ENCODE data around the gene CYP24A1.

The CYP24A1 gene

DNA sequence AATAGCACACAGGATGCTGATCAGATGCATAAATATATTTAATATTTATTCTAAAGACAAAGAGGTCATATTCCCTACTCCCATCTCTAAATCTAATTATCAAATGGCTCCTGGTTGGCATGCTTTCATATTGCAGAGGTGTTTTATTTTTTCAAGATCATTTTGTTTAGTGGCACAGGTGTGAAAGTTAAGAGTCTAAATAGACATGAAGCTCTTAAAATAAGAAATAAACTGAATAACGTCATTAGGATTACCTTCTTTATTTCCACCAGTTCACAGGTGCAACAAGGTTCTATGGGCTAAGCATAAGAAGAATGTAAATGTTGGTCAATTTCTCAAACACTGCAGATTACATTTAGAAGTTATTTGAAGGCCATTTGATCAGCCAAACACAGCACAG is 7.1 kb upstream of the CYP24A1 start:
- Histone ChIP-seq H3K27me3 (peaks cover 63% of the 10 kb centered on the region), H3K9me3 (no peaks in the 10 kb centered on the region), H3K4me3 (ENCODE audit: low read depth, low read length) (no peak overlapping the region), H3K36me3 (no peaks in the 10 kb centered on the region), H3K4me1 (no peaks in the 10 kb centered on the region)
- TF ChIP-seq, protein P1, sequence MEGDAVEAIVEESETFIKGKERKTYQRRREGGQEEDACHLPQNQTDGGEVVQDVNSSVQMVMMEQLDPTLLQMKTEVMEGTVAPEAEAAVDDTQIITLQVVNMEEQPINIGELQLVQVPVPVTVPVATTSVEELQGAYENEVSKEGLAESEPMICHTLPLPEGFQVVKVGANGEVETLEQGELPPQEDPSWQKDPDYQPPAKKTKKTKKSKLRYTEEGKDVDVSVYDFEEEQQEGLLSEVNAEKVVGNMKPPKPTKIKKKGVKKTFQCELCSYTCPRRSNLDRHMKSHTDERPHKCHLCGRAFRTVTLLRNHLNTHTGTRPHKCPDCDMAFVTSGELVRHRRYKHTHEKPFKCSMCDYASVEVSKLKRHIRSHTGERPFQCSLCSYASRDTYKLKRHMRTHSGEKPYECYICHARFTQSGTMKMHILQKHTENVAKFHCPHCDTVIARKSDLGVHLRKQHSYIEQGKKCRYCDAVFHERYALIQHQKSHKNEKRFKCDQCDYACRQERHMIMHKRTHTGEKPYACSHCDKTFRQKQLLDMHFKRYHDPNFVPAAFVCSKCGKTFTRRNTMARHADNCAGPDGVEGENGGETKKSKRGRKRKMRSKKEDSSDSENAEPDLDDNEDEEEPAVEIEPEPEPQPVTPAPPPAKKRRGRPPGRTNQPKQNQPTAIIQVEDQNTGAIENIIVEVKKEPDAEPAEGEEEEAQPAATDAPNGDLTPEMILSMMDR (IDR thresholded peaks at IDR 0.05; ENCODE audit: low read depth, low read length) = no peak
- no peak for DNase-seq

DNA sequence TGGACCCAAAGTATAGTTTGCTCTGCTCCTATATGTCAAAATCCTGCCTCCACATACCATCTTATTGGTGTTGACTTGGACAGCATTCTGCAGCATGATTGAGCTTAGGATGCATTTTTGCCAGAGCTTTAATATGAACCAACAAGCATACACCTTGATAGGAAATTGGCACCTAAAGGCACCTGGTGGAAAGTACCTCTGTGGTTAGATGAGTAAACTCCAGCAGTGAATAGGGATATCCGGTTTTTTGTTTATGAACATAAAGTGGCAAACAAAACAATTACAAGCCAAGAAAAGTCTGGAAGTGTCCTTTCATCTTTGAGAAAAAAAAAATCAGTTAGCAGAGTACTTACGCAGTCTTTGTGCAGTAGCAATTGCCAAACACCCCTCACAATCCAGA is 6.2 kb upstream of the CYP24A1 start:
- DNase-seq = no peak
- Histone ChIP-seq H3K4me3 (ENCODE audit: low read depth, low read length) (no peak overlapping the region), H3K27me3 (peaks cover 64% of the 10 kb centered on the region), H3K36me3 (no peaks in the 10 kb centered on the region), H3K4me1 (no peaks in the 10 kb centered on the region), H3K9me3 (no peaks in the 10 kb centered on the region)
- TF ChIP-seq, protein P1 (IDR thresholded peaks at IDR 0.05; ENCODE audit: low read depth, low read length) = no peak

DNA sequence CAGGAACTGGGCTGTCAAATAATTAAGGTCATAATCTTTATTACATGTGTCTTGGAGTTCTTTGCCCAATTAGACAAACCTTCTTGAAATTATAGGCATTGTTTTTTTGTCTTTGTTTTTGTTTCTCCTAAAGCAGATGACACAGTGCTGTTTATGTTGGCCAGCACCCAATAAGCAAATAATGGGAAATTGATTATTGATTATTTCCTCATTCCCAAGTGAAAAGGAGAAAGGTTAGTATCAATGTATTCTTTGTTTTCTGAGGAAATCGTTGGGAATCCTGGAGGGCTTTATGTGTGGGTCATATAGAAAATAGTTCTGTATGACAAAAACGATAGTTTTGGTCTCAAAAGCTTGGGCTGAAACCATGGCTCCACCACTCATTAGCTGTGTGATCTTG is 4.5 kb upstream of the CYP24A1 start:
- TF ChIP-seq, protein P1 (IDR thresholded peaks at IDR 0.05; ENCODE audit: low read depth, low read length) = no peak
- no peak for DNase-seq
- Histone ChIP-seq H3K9me3 (no peaks in the 10 kb centered on the region), H3K27me3 (peaks cover 64% of the 10 kb centered on the region), H3K4me1 (no peaks in the 10 kb centered on the region), H3K36me3 (no peaks in the 10 kb centered on the region), H3K4me3 (ENCODE audit: low read depth, low read length) (no peak overlapping the region)

DNA sequence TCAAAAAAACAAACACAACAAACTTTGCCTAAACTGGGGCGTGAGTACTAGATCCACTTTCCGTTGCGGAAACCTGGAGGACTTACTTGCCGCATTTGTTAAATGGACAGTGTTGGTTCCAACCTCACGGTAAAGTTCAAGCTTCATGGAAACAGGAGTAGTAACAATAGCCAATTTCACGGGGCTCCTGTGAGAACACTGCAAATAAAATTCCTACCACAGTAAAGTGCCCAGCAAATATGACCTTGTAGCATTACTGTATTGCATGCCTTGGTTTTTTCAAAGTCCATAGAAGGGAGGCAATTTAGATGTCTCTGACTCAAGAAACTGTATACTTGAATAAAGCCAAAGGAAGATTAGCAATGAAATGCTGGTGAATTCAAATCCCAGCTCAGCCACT is 3.6 kb upstream of the CYP24A1 start:
- no peaks in the 10 kb centered on the region for H3K9me3 ChIP-seq
- no peak for DNase-seq
- TF ChIP-seq, protein P1 (IDR thresholded peaks at IDR 0.05; ENCODE audit: low read depth, low read length) = no peak
- no peaks in the 10 kb centered on the region for H3K36me3 ChIP-seq
- H3K4me3 ChIP-seq (ENCODE audit: low read depth, low read length) = no peak overlapping the region
- no peaks in the 10 kb centered on the region for H3K4me1 ChIP-seq
- H3K27me3 ChIP-seq = peaks cover 64% of the 10 kb centered on the region

DNA sequence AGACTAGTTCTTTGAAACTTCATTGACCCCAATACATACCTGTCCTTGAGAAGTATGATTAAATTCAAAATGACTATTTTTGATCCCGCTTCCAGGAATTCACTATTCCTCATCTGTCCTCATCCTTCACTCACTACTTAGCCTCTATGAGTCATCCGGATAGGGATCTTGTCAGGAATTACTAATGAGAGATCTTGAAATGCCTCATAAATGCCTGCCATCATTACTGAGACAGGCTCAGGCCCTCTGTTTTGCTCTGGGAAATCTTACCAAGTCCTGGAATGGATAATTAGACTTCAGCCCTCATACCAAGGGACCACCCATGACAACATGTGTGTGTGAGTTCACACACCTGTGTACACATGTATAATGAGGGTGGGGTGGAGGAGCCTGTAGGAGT is 2.8 kb upstream of the CYP24A1 start:
- H3K36me3 ChIP-seq = no peaks in the 10 kb centered on the region
- H3K4me3 ChIP-seq (ENCODE audit: low read depth, low read length) = no peak overlapping the region
- no peaks in the 10 kb centered on the region for H3K9me3 ChIP-seq
- no peaks in the 10 kb centered on the region for H3K4me1 ChIP-seq
- TF ChIP-seq, protein P1 (IDR thresholded peaks at IDR 0.05; ENCODE audit: low read depth, low read length) = no peak
- no peak for DNase-seq
- peaks cover 67% of the 10 kb centered on the region for H3K27me3 ChIP-seq

DNA sequence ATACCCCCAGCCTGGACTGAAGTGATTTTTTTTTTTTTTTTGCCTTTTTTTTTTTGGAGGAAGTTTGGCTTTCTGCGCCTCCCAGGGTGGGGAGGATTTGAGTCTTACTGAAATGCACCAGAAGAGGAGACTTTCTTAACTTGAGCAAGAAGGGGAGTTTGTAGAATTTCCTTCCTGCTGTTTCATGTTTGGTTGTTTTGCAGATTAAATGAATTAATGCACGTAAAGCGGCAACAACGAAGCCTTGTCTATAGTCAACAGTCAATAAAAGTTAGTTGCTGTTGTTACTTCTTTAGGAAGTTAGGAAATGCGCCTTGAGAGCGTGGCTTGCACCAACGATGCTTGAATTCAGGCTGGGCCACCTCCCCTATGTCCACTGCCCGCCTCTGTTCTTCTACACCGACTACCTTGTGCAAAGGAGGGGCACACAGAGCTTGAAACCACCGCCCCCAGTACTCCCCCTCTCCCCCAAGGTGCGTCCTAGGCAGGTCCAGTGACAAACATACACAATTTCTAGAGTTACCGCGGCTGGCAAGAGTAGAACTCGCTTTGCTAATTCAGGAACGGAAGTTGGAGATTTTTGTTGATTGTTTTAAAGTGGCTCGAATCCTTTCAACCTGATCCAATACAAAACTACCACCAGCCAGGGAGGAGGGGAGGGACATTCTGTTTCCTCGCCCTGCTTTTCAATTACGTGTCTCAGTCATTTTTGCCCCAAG is 830 bp upstream of the CYP24A1 start:
- Histone ChIP-seq H3K4me1 (no peaks in the 10 kb centered on the region), H3K27me3 (peaks cover 76% of the 10 kb centered on the region), H3K4me3 (ENCODE audit: low read depth, low read length) (no peak overlapping the region)

More for the DNA sequence above, 830 bp upstream of the CYP24A1 start:
- TF ChIP-seq, protein P1 (IDR thresholded peaks at IDR 0.05; ENCODE audit: low read depth, low read length) = no peak
- no peaks in the 10 kb centered on the region for H3K36me3 ChIP-seq
- no peaks in the 10 kb centered on the region for H3K9me3 ChIP-seq
- no peak for DNase-seq

Measured in BE2C (cell line).